GM19324 (cell line): ENCODE data around the gene FRRS1.
"Not testable (repeated sequence)": the region's sequence is repeated elsewhere in the genome, so short reads cannot be mapped to it uniquely, and the experiment has no call there.

ENCODE experiments used
- ATAC-seq: cut with Tn5 transposase; IDR thresholded peaks from one replicate; pipeline ENCODE4 v1.9.1; 2021; ENCODE audit warnings: mild to moderate bottlenecking, moderate library complexity; ENCODE audit not compliant: unreplicated experiment, low FRiP score

Gene FRRS1

DNA sequence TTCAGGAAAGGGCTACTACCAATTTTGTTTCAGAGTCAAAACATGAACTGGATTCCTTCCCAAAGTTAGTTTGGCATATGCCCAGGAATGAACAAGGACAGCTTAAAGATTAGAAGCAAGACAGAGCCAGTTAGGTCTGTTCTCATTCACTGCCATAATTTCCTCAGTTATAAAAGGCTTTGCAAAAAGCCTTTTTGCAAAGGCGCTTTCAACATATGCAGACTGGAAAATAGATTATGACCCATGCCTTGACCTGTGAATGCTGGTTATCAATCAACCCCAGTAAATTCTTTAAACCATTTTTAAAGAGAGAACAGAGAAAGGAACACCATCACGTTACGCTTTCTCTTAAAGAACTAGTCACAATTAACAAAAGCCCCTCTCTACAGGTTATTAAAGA, 1.7 kb upstream of the FRRS1 start:
- no peak for ATAC-seq

DNA sequence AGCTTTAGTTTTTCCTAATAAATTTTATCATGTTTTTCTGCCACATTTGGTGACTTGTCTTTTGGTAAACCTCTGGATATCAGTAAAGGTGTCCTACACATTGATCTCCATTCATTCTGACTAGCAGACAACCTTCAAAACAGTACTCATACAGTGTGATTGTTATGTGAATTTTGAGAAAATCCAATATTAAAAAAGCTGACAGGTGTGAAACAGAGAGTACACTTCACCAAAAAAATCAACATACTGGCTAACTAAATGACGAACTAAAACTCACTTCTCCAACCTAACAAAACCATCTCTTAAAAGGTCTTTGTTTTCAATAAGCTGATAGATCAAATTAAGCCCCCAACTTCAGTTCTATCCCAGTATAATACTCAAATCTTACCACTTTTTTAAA, 1.5 kb downstream of the FRRS1 start:
- no peak for ATAC-seq

DNA sequence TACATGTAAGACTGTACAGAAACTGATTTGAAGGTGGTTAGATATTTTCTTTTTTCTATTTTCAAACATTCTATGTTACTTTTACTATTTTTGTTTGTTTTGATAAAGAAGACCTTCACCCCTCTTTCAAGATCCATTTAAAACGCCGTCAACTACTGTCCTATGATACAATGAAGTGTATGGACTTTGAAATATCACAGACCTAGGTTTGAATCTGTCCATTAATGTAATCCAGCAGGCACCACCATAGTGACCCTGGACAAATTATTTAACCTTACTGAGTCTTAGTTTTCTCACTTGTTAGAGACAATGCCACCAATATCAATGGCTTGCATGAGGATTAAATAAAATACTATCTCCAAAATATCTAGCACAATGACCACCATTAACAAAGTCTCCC, 2.0 kb downstream of the FRRS1 start:
- ATAC-seq: no peak

DNA sequence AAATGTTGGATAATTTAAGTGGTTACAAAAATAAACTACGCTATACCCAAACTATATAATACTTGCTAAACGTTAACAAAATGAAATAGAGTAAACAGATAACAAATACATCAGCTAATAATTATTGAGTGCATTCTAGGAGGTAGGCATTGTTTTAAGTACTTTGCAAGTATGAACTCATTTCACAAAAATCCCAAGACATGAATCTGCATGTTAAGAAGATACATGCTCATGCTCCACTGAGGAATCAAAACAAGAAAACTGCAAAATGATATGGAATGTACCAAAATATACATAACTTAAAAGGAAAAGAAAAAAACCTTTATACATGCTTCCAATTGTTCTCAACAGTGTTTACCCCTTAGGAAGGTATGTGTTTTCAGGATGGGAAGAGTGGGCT, 2.5 kb downstream of the FRRS1 start:
- ATAC-seq: no peak

DNA sequence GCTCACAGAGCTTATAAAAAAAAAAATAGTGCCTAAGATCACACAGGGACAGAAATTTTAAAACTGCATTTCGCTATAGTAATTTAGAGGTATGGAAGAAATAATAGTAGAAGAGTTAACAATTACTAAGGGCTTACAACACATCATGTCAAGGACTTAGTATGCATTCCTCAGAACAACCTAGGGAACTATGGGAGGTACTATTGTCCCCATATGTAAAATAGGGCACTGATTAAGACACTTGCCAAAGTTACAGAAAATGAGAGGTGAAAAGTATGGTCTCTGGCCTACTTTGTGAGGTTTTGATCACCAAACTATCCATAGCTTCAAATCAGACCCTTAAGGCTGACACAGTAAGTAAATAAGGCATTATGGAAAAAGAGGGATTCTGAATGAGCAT, 4.7 kb downstream of the FRRS1 start:
- ATAC-seq: no peak

DNA sequence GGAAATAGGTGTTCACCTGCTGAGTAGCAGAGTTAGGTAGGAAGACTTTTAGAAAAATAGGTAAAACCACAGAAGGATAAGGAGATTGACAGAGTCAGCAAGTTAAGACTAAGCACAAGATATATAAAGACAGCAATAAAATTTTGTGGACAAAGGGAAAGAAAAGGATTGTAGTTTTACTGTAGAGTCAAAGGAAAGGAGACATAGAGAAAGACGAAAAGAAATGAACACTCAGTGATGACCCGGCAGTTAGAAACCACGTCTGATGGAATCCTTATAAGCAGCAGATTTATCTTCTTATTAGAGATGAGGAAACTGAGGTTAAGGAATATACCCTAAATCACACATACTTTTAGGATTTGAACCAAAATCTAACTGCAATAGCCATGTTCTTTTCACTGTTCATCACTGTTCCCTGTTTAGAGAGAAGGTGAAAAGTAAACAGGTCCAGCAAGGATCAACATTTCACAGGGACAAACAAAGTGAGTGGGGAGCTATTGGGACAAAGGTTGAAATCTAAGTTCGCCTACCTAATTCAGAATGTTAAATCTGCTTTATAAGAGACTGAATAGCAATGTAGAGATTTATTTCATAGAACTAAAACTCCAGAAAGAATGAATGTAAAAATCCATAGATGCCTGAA, 6.8 kb downstream of the FRRS1 start:
- no peak for ATAC-seq

DNA sequence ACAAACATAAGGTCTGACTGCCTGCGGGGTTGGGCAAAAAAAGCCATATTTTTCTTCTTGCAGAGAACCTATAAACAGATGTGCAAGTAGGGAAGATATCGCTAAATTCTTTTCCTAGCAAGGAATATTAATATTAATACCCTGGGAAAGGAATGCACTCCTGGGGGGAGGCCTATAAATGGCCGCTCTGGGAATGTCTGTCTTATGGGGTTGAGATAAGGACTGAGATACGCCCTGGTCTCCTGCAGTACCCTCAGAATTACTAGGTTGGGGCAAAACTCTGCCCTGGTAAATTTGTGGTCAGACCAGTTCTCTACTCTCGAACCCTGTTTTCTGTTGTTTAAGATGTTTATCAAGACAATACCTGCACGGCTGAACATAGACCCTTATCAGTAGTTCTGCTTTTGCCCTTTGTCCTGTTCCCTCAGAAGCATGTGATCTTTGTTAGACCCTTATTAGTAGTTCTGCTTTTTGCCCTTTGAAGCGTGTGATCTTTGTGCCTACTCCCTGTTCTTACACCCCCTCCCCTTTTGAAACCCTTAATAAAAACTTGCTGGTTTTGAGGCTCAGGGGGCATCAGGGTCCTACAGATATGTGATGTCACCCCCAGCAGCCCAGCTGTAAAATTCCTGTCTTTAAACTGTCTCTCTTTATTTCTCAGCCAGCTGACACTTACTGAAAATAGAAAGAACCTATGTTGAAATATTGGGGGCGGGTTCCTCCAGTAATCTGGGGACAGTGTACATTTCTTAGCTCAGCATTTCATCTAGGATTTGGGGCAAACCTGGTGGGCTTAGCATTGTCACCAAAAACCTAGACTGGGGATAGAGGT, 7.5 kb downstream of the FRRS1 start:
- ATAC-seq: not testable (repeated sequence)

DNA sequence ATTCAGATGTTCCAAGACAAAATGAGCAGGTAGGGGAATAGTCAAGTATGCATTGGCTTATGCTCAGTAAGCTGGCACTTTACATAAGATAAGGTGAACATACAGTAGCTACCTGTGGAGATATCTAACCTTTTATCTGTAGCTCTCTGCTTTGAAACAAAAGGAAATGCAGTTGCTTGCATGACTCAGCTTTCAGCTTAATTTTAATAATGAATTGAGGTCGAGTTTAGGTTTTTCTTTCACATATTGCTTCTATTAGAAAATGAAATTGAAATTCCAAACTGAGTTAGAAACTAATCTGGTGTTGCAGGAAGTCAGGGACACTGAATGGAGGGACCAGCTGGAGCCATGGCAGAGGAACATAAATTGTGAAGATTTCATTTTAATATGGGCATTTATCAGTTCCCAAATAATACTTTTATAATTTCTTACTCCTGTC, 8.3 kb downstream of the FRRS1 start:
- ATAC-seq: peak; percentile 78

DNA sequence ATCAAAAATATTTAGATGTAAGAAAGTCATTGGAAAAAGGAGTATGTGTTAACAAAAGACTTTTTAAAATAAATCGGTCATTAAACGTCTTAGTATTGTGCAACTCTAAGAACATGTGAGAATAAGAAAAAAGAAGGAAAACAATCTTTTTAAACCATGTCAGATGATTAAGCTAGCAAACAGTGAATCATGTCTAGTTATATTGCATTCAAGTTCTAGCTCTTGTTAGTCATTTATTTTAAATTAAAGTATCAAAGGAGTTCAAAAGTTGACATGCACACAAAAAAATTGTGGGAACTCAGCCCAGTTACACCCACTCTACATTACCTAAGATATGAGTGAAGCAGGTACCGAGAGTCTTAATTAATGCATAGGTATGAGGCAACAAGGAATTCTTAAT, 9.8 kb downstream of the FRRS1 start:
- no peak for ATAC-seq

DNA sequence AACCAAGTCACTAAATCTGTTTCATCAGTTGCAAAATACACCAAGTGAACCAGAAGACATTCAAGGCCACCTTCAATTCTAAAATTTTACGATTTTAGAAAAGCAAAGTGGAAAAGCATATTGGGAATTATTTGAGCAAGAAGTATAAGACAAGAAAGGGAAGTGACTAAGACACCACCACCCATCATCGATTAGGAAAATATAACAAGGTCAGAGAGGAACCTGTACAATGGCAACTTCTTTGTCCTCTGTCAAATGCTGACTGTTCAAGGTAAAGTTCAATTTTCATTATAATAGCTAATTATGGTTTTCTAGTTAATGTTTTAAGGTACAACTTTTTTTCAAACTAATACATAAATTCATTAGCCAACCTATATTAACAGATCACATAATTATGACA, 10.8 kb downstream of the FRRS1 start:
- no peak for ATAC-seq

DNA sequence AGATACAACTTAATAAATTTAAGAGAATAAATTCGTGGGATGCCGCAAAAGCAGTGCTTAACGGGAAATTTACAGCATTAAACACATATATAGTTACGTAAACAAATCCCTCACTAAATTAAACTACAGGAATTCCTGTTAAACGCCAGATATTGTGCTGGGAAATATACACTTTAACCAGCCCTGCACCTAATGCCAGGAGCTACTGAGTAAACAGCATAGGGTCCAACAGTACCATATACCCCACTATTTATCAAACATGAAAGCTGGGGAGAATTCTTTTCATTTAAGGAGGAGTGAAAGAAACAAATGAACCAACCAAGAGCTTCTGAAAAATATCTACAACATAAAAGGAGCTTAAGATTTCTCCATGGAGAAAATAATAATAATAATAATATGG, 11.7 kb downstream of the FRRS1 start:
- no peak for ATAC-seq

DNA sequence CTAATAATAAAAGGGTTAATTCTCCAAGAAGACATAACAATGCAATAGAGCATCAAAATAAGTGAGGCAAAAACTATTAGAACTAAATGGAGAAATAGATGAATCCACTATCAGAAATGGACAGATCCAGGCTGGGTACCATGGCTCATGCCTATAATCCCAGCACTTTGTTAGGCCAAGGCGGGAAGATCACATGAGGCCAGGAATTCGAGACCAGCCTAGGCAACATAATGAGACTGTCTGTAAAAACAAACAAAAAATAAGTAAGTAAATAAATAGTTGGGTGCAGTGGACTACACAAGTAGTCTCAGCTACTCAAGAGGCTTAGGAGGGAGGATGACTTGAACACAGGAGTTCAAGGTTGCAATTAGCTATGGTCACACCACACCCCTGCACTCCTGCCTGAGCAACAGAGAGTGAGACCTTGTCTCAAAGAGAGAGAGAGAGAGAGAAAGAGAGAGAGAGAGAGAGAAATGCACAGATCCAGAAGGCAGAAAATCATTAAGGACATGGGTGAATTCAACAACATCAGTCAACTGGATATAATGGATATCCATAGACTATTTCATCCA, 12.3 kb downstream of the FRRS1 start:
- ATAC-seq: no peak

DNA sequence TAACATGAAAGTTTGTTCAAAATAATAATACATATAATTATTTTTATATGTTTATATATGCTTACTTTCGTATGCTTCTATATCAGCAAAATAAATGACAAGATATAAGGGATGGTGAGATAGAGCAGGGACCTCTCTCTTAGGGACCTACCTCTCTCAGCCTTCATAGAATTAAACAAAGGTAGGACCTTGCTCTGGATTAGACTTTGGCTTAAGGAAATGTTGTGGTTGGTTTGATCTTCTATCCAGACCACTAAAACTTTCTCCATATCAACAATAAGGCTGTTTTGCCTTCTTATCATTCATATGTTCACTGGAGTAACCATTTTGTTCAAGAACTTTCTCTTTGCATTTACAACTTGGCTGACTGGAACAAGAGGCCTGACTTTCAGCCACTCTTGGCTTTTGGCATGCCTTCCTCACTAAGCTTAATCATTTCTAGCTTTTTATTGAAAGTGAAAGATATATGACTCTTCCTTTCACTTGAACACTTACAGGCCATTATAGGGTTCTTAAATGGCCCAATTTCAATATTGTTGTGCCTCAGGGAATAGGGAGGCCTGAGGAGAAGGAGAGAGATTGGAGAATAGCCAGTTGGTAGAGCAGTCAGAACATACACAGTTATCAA, 14.4 kb downstream of the FRRS1 start:
- peak; percentile 68 for ATAC-seq

DNA sequence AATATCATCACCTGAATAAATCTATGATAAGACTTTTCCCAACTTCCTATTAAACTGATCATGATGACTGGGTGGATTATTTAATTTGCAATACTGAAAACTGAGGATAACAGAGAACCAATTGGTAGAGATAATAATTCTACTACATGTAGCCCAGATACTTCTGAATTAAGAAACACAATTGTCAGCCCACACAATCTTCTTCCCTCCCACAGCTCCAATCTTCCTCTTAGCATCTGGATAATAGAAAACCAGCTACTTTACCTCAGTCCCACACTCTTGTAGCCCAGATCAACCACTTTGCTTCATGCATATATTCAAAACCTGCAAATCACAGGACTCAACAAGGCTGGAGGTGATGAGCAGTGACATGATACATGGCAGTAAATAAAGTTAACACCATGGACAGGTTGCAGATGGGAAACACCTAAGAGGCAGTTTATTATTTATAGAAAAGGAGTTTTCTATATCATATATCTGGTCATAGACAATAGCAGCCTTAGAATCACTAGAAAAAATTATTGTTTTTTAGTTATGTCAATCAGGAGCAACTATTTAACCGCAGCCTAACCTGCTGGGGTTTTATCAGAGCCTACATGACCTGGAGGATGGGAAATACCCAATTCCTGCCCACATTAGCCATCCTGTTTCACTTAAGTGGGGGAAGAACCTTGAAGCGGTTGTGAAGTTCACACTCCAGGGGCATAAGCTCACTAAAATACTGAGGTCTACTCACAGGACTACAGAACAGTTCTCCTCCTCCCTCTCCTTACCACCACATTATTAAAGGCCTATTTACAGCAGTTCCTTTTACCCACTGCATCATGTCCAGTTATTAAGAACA, 16.7 kb downstream of the FRRS1 start:
- ATAC-seq: peak; percentile 72

DNA sequence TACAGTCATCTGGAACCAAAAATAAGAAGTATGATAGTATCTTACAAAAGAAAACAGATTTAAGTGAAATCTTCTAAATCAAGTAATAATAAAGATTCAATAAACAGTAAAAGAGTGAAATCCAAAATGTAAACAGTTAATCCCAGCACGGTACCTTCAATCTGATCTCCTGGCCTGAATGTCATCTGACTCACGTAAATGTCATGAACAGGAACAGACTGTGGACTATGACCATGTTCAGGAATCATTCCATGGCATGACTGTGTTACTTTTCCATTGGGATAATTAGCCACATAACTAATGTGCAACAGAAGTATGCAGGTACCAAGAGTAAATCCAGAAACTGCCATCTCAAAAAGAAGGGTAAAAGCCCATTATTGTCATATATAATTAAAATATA, 18.0 kb downstream of the FRRS1 start:
- no peak for ATAC-seq

DNA sequence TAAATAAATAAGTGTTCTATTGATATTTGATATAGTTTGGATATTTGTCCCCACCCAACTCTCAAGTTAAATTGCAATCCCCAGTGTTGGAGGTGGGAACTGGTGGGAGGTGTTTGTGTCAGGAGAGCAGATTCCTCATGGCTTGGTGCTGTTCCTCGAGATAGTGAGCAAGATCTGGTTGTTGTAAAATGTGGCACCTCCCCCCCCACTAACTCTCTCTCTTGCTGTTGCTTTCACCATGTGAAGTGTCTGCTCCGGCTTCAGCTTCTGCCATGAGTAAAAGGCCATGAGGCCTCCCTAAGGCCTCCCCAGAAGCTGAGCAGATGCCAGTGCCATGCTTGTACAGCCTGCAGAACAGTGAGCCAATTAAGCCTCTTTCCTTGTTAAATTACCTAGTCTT, 20.8 kb downstream of the FRRS1 start:
- no peak for ATAC-seq

DNA sequence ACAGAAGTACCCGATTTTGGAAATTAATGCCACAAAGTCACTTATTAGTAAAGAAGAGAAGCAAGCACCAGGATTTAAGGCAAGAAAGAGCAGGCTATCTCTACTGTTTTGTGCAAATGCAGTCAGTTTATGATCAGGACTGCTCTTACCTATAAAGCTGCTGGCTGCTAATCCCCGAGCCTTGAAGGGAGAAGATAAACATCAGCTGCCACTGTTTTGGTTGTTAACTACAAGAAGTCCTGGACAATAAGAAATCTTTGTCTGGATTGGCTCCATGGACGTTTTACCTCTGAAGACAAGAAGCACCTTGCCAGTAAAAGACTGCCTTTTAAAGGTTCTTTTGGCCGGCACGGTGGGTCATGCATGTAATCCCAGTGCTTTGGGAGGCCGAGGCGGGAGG, 21.4 kb downstream of the FRRS1 start:
- ATAC-seq: no peak

DNA sequence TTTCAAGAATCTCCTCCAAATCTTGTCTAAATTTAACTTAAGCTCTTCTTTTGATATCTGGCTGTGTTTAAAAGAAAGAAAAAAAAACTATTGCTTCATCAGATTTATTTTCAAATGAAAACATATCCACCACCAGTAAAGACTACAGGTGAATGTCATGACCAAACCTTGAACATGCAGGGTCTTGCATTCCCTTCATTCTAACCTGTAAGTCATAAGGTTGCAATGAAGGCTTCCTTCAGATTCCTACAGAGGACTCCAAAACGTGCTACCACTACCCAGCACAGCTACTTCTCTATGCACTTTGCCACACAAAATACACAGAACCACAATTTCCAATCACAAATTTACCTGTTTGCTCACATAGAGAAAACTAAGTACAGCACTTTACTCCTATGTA, 26.3 kb downstream of the FRRS1 start:
- ATAC-seq: no peak

DNA sequence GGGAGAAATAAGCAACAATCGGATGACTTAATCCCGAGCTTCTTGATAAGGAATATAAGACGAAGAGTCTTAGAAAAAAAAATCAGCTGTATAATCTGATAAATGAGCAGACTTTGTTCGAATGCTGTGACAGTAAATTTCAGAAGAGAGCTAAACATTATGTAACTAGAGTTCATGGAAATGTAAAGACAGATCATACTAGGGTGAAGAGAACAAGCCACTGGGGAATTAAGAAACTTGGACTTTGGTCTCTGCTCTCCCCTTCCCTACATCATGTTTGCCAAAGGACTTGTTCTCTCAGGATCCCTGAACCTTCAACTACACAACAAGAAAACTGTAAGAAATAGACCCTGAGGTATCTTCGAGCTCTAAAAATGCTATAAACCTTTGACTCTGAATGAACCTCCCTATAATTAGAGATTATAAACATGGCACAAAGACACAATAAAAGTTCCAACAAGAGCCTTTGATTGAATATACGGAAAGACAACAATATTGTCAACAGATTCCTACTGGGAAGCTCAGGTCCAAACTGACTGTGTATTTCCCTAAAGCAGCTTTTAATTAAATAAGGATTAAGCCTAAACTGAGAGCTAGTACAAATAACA, 27.5 kb downstream of the FRRS1 start:
- no peak for ATAC-seq

DNA sequence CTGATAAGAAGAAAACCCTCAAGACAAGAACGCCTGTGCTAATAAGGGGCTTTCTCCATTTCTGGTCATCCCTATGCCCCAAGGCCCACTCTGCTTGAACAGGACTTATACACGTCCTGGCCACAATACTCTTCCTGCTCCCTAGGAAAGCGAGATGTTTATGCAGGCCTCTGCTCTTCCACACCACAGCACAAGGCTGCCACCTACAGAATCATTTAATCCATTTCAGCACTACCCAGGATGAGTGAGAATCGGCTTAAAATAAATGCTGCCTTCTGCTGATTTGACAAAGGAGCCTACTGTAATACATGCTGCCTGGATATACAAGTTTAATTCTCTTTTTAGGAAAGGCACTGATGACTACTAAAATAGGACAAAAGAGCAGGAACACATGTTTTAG, 29.4 kb downstream of the FRRS1 start:
- ATAC-seq: no peak
